IPS-18c (cell line): Measurements from ENCODE around the gene FXYD4.
"Not testable (repeated sequence)": the region's sequence is repeated elsewhere in the genome, so short reads cannot be mapped to it uniquely, and the experiment has no call there.

Source experiments
- H3K4me3 ChIP-seq: 2 replicates; pipeline ENCODE4 v1.7.0; 2013; ENCODE audit warnings: low read depth, mild to moderate bottlenecking, low read length, moderate library complexity; ENCODE audit not compliant: insufficient read depth
- H3K9me3 ChIP-seq: one replicate; pipeline ENCODE4 v1.6.1; 2013; ENCODE audit warnings: mild to moderate bottlenecking, low read length, moderate library complexity; ENCODE audit not compliant: control insufficient read depth, insufficient read depth

FXYD4 gene

DNA sequence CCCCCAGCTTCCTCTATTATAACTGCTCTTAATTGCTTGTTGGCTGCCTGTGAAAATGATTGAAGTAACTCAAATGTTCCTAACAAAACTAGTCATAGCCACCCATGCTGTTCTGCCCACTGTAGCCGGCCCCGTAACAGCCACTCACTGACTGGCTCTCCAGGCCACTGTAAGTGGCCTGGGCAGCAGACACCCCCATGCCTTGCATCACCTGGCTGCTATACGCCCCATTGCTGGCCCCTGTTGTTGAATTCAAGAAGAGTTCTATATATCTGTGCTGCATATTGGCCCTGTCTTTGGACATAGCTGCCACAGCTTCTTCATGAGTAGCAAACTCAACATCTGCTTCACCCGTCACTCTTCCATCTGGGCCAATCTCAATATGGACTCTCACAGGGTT is 15.1 kb downstream of the FXYD4 start:
- no peak overlapping the region for H3K4me3 ChIP-seq

GRCh38 chr10:43386981-43387677 is 15.7 kb downstream of the FXYD4 start:
- Histone ChIP-seq H3K9me3 (no peaks in the 10 kb centered on the region), H3K4me3 (no peak overlapping the region)

More for the DNA sequence above, 15.1 kb downstream of the FXYD4 start:
- H3K9me3 ChIP-seq = no peaks in the 10 kb centered on the region

- Histone ChIP-seq H3K4me3 (no peak overlapping the region), H3K9me3 (no peaks in the 10 kb centered on the region)
Measured at GRCh38 chr10:43387678-43388032, 16.2 kb downstream of the FXYD4 start.

DNA sequence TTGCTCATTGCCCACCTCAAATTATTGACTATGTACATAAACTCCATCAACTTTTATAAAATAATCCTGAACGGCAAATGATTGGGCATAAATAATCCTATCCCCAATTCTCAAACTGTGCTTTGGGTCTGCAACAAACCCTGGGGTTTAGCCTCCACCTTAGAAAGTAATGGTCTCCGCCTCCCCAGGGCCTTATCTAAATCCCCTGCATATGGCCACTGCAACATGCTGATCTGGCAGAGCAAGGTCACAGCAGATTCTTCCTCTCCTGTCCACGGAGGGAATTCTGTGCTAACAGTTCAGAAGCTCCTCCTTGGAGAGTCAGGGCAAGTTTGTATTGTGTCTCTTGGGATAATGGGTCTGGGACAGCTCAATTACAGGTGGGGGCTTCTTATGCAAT is 18.4 kb downstream of the FXYD4 start:
- Histone ChIP-seq H3K9me3 (no peaks in the 10 kb centered on the region), H3K4me3 (no peak overlapping the region)

GRCh38 chr10:43390333-43390732 is 18.9 kb downstream of the FXYD4 start:
- Histone ChIP-seq H3K4me3 (no peak overlapping the region), H3K9me3 (no peaks in the 10 kb centered on the region)

GRCh38 chr10:43390759-43391158 is 19.3 kb downstream of the FXYD4 start:
- no peak overlapping the region for H3K4me3 ChIP-seq
- no peaks in the 10 kb centered on the region for H3K9me3 ChIP-seq

GRCh38 chr10:43391496-43391895 is 20.1 kb downstream of the FXYD4 start:
- H3K9me3 ChIP-seq = no peaks in the 10 kb centered on the region
- H3K4me3 ChIP-seq = no peak overlapping the region

DNA sequence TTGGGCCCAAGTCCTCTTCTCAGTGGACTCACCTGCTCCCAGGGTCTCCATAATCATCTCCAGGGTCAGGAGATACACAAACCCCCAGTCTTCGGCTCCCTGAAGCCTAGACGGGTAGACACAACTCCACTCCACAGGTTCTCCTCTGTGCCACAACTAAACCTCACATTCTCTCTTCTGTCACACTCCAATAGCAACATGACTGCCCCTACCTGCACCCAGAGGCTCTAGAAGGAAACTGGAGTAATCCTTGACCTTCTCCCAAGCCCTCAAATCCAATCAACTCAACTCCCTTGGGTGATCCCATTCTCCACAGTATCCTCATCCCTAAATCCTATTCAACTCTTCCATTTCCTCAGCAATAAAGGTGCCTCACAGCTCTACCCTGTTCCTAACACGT is 21.3 kb downstream of the FXYD4 start:
- no peaks in the 10 kb centered on the region for H3K9me3 ChIP-seq
- no peak overlapping the region; the same call in 1 of the 2 replicates for H3K4me3 ChIP-seq

- not testable (repeated sequence) for H3K9me3 ChIP-seq, H3K4me3 ChIP-seq
Measured at GRCh38 chr10:43393186-43393585, 21.8 kb downstream of the FXYD4 start.

DNA sequence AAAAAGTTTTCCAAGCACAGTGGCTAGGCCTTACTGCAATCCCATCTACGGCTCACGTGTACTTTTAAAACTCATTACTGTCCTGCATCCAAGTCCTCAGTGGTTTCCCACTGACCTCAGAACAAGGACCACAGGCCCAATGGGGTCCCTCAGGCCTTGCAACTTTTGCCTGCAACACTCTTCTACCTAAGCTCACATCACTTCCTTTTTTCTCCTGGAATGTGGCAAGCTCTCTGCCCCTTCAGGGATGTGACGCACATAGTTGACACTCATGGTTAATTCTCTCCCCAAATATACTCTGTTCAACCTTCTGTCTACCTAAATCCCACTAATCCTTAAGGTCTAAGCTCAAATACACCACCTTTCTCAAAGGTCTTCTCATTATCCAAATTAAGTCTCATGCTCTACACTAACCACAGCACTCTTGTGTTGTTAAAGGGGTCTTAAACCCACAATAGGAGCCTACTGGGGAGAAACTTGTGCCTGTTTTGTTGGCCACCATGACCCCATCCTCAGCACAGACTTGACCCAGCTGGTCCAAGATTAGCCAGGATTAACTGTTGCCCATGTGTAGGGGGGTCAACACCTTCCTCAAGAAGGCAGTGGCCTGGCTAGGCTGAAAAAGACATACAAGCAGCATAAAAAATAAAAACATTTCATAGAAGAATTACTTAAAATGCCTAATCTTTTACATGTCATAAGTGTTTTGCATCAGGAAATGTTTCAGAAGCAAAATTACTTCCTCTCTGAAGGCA is 22.3 kb downstream of the FXYD4 start:
- H3K9me3 ChIP-seq = no peaks in the 10 kb centered on the region
- no peak overlapping the region; the same call in 1 of the 2 replicates for H3K4me3 ChIP-seq

DNA sequence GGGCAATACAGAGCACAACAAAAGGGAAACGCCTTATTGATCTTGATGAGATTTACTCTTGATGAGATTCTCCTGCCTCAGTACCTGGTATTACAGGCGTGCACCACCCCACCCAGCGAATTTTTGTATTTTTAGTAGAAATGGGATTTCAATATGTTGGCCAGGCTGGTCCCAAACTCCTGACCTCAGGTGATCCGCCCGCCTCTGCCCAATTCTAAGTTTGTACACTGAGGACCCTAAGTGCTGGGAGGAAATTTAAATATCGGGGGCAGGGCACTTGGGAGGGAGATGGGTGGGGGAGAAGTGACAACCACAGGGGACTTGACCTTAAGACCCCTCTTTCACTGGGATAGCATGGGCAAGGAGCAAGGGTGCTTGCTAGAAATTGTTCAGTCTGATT is 23.4 kb downstream of the FXYD4 start:
- Histone ChIP-seq H3K9me3 (no peaks in the 10 kb centered on the region), H3K4me3 (peak overlapping the region; percentile 95; the same call in 1 of the 2 replicates)

GRCh38 chr10:43395571-43396060 is 24.2 kb downstream of the FXYD4 start:
- no peaks in the 10 kb centered on the region for H3K9me3 ChIP-seq
- H3K4me3 ChIP-seq = peak overlapping the region; percentile 95

GRCh38 chr10:43396061-43396927 is 24.9 kb downstream of the FXYD4 start:
- peak overlapping the region; percentile 95 for H3K4me3 ChIP-seq
- no peaks in the 10 kb centered on the region for H3K9me3 ChIP-seq

DNA sequence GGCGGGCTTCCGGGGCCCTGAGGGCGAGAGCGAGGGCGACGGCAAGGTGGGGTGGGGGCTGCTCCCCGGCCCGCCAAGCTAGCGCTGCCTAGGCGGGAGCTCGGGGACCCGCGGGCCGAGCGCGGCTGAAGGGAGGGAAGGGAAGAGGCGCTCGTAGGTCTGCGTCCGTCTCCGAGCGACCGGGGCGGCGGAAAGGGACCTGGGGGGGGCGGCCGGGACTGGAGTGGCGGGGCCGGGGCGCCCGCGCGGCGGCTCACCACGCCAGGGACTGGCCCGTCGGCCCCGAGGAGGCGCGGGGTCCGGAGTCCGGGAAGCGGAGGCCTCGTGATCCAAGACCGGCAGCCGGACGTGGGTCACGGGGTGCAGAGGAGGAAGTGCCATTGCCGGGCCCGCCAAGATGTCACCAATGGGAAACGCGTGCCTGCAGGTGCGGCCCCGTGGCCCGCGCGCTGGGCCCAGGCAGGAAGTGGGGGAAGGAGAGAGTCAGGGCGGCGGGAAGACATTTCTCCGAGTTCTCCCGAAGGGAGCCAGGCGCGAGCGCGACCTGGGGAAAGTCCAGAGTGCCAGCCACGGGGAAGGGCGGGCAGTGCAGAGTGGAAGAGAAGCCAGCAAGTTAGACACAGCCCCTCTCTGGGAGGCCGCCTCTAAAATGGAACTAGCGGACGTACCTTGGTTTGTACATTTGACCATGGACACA is 25.6 kb downstream of the FXYD4 start:
- Histone ChIP-seq H3K4me3 (peak overlapping the region; percentile 66), H3K9me3 (no peaks in the 10 kb centered on the region)

GRCh38 chr10:43398939-43399319 is 27.5 kb downstream of the FXYD4 start:
- no peak overlapping the region for H3K4me3 ChIP-seq
- no peaks in the 10 kb centered on the region for H3K9me3 ChIP-seq

DNA sequence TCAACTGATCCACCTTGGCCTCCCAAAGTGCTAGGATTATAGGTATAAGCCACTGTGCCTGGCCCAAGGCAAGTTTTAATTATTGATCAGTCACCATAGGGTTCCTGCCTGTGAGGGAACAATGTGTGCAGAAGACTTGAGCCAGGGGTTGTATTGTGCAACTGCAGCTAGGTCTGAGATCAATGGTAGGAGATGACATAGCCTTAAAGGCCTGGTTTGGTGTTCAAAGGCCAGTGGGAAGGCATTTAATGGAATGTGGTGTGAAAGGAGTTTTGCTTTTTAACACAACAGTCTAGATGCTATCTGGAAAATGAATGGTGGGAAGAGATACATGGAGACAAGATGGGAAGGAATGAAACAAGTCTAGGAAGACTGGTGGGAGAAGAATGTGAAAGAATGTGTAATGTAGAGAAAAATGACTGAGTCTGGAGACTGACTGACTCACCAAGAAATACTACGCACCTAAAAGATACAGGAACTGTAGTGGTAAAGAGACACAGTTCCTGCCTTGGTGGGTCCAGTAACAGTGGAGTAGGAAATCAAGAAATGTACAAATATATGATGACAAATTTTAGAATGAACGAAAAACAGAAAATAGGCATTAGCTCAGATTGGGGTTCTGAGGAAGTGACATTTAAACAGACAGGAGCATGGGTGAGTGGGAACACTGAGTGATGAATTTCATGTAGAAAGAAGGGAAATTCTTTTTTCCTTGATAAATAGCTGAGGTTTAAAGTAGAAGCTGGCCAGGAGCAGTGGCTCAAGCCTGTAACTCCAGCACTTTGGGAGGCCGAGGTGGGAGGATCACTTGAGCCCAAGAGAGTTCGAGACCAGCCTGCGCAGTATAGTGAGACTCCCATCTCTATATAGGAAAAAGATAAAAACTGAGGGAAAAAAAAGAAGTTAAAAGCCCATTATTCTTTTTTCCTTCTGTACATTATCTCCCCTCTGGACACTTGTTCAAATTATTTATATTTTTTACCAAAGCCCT is 28.2 kb downstream of the FXYD4 start:
- H3K9me3 ChIP-seq = no peaks in the 10 kb centered on the region
- no peak overlapping the region for H3K4me3 ChIP-seq
